Uterus (tissue), 2 donors: Measurements from ENCODE around the gene ZNF385C.

ENCODE experiments used
- CTCF ChIP-seq, 4 experiments: fragments of 200-600 bp in 2 of 4; fragments of 450-650 bp in 2 of 4; sonication (generic) in 2 of 4; IDR thresholded peaks; one replicate each; pipeline ENCODE4 v1.5.1; 2016 to 2019; ENCODE audit warnings: antibody characterized with exemption in 4 of 4, mild to moderate bottlenecking in 2 of 4, moderate library complexity in 1 of 4
- POLR2A ChIP-seq, 2 donors: fragments of 450-650 bp; IDR thresholded peaks; one replicate each; pipeline ENCODE4 v1.6.1; 2016; ENCODE audit warnings: antibody characterized with exemption in 2 of 2, mild to moderate bottlenecking in 1 of 2, moderate library complexity in 1 of 2

- TF ChIP-seq CTCF (IDR thresholded peaks at IDR 0.05) (no peak), POLR2A (IDR thresholded peaks at IDR 0.05) (no peak)
Measured at GRCh38 chr17:42138749-42139492, 40.6 kb upstream of the ZNF385C start.
